HFFc6 (cell line): ENCODE results near the gene RASA3. TPM values are rescaled to one million over a fixed set of nuclear protein-coding genes. Genes with fewer than 3 reads are reported as not detected.

ENCODE experiments used
- DNase-seq: peaks from one replicate; pipeline ENCODE4 v3.0.0-alpha.2; 2018
- H3K27ac Mint-ChIP-seq: 2 replicates; pipeline ENCODE4 v1.8.0; 2020; ENCODE audit warnings: mild to moderate bottlenecking, mixed read lengths
- H3K27me3 Mint-ChIP-seq: 2 replicates; pipeline ENCODE4 v1.8.0; 2021; ENCODE audit warnings: mild to moderate bottlenecking, moderate library complexity, mixed read lengths; ENCODE audit not compliant: insufficient read depth
- H3K36me3 Mint-ChIP-seq: 2 replicates; pipeline ENCODE4 v1.8.0; 2021; ENCODE audit warnings: low read depth, mixed read lengths
- H3K4me1 Mint-ChIP-seq: 2 replicates; pipeline ENCODE4 v1.8.0; 2020; ENCODE audit warnings: low read depth, mixed read lengths
- H3K4me3 Mint-ChIP-seq: 2 replicates; pipeline ENCODE4 v1.8.0; 2020; ENCODE audit warnings: mild to moderate bottlenecking, moderate library complexity, mixed read lengths
- H3K9me3 Mint-ChIP-seq: 2 replicates; pipeline ENCODE4 v1.8.0; 2020; ENCODE audit warnings: mild to moderate bottlenecking, mixed read lengths
- CTCF ChIP-seq: fragments of 200-600 bp; sonication (generic); IDR thresholded peaks from 2 replicates; pipeline ENCODE4 v1.5.0; 2021; ENCODE audit warnings: antibody characterized with exemption, mild to moderate bottlenecking
- total RNA-seq, 6 experiments: library from RNA; stranded (reverse); fragmentation: NEBNext Ultra II Directional; extraction: Animal tissue kit (Norgen Biotek cat#: 25700); gene quantifications; 2 replicates in 1 of 6; 3 replicates in 5 of 6; pipeline ENCODE4 v1.2.3, GENCODE V29; 2021

Gene RASA3
- total RNA-seq, 6 experiments from 2014 or later, result 31.6 to 37.6 (median 33.1) TPM

- peak overlapping the region; percentile 49 for H3K27ac Mint-ChIP-seq
- no peak overlapping the region for H3K4me3 Mint-ChIP-seq
- no peak for DNase-seq
- no peak for TF ChIP-seq CTCF
- peaks cover 22% of the 10 kb centered on the region for H3K36me3 Mint-ChIP-seq
- peaks cover 8% of the 10 kb centered on the region for H3K9me3 Mint-ChIP-seq
- peaks cover 11% of the 10 kb centered on the region for H3K27me3 Mint-ChIP-seq
- H3K4me1 Mint-ChIP-seq, result peaks cover 76% of the 10 kb centered on the region
These were observed 9.0 kb downstream of the RASA3 start for GRCh38 chr13:114123448-114123847.

DNA sequence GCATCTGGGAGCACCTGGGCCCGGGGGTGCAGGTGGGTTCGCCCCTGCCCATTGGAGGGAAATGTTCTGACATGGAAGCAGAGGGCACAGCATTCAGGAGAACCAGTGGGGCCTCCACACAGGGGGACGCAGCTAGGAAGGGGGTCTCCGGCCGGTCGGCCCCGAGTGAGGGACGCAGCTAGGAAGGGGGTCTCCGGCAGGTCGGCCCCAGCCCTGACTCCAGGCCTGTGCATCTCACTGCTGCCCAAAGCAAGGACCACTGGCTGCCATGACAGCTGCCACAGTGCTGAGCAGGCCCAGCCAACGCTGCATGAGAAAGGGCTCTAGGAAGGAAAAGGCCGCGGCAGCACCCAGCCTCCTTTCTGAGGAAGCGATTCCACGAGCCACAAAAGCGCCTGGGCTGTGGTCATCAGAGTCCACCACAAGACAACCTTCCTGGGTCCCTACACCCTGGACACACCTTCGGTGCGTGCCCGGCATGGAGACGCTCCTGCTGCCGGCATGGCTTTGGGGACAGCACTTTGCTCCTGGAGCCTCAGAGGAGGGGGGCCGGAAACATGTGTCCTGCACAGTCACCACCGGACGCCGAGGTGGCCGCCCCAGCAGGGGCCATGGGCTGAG, 9.7 kb downstream of the RASA3 start:
- peak overlapping the region; percentile 49; the same call in 1 of the 2 replicates for H3K27ac Mint-ChIP-seq
- H3K4me3 Mint-ChIP-seq, result no peak overlapping the region
- peaks cover 11% of the 10 kb centered on the region for H3K27me3 Mint-ChIP-seq
- H3K9me3 Mint-ChIP-seq, result peaks cover 8% of the 10 kb centered on the region
- no peak for TF ChIP-seq CTCF
- DNase-seq, result no peak
- peaks cover 76% of the 10 kb centered on the region for H3K4me1 Mint-ChIP-seq
- H3K36me3 Mint-ChIP-seq, result peaks cover 18% of the 10 kb centered on the region

GRCh38 chr13:114122127-114122511, 10.3 kb downstream of the RASA3 start:
- Mint-ChIP-seq H3K36me3 (peaks cover 18% of the 10 kb centered on the region), H3K27me3 (peaks cover 13% of the 10 kb centered on the region), H3K4me1 (peaks cover 76% of the 10 kb centered on the region), H3K4me3 (no peak overlapping the region), H3K9me3 (peaks cover 8% of the 10 kb centered on the region), H3K27ac (no peak overlapping the region)
- DNase-seq, result no peak
- TF ChIP-seq CTCF, result no peak

GRCh38 chr13:114121496-114122126, 10.8 kb downstream of the RASA3 start:
- Mint-ChIP-seq H3K9me3 (peaks cover 8% of the 10 kb centered on the region), H3K36me3 (peaks cover 18% of the 10 kb centered on the region), H3K4me1 (peaks cover 76% of the 10 kb centered on the region), H3K27ac (peak overlapping the region; percentile 54), H3K27me3 (peaks cover 13% of the 10 kb centered on the region), H3K4me3 (no peak overlapping the region)
- TF ChIP-seq CTCF, result no peak
- DNase-seq, result no peak

DNA sequence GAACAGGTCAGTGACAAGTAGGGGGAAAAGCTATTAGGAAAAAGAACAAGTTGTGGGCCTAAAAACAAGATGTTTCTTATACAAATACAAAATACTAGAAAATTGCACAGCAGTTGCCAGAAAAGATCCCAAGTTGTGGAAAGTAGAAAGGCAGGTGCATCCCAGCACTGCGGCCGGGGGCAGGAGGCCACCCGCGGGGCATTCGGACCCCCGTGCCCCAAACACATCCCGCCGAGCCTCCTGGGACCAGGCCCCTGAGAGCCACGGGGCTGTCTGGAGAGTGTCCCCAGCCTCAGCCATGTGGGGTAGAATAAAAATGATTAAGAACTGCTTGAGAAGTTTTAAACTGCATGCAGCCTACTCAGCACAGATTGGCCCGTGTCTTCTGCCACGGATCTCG, 11.4 kb downstream of the RASA3 start:
- Mint-ChIP-seq H3K4me3 (peak overlapping the region; percentile 71), H3K27ac (peak overlapping the region; percentile 93), H3K36me3 (peaks cover 13% of the 10 kb centered on the region), H3K27me3 (peaks cover 11% of the 10 kb centered on the region), H3K4me1 (peaks cover 74% of the 10 kb centered on the region), H3K9me3 (peaks cover 4% of the 10 kb centered on the region)
- TF ChIP-seq CTCF, result no peak
- no peak for DNase-seq
